ENCODE data around the gene NHERF1. TPM values are rescaled to one million over a fixed set of nuclear protein-coding genes. Genes with fewer than 3 reads are reported as not detected.

NHERF1 gene
- total RNA-seq, 1 experiment from 2014 or later = 90.8 TPM

DNA sequence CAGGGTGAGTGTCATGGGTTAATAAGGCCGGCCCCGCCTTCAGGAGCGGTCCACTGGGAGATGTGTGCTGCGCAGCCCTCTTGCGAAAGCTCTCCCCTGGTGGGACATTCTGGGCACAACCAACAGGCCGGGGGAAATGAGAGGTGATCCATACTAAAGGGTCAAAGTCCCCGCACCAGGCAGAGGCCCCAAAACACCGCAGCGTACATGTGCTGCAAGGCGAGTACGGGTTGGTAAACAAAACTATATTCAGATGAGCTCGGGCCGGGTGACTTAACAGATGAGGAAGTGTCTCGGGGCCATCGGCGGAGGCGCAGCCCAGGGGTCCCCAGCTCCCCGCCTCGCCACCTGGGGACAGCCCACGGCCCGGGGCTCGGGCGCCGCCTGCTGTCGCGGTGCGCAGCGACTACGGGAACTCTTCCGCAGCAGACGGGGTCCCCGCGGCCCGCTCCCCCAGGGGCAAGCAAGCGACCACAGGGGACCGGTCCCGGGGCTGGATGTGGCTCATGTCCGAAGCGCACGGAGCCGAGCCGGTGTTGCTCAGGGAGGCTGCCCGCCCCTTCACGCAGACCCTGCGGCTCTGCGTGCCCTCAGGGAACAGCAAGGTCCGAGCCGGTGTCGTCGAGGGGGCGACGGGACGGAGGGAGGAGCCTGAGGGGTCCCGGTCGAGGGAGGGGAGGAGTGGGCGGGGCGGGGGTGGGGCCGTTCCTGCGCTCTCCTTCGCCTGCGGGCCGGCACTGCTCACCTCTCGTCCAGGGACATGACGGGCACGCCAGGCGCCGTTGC lies 11.7 kb upstream of the NHERF1 start, which contains the start of gene RAB37:
Gene RAB37, plus strand, starts transcription at position 744 of the 786 bp plus-strand sequence. Its CDS starts 17 bp downstream, at position 761.
- Histone ChIP-seq H3K27ac (ENCODE audit: low read length) (no peak within 1 kb of the TSS), H3K9me3 (ENCODE audit: control insufficient read depth, insufficient read depth, low read depth, low read length) (no peaks in the 10 kb centered on the region), H3K36me3 (ENCODE audit: control insufficient read depth, insufficient read depth, low read length) (no peaks in the 10 kb centered on the region), H3K4me1 (ENCODE audit: control insufficient read depth, insufficient read depth, low read length) (peaks cover 7% of the 10 kb centered on the region), H3K4me3 (ENCODE audit: low read depth in 2 of 2, low read length in 2 of 2) (peak within 1 kb of the TSS; percentile 28 to 53), H3K27me3 (ENCODE audit: control insufficient read depth, insufficient read depth, low read length) (0 out of 2 replicates have a peak, but pooled peaks cover 3% of the 10 kb centered on the region)
- ATAC-seq = peak; percentile 57
- POLR2A ChIA-PET = interaction anchor here (0.6 kb wide), 2 partner anchors 33 to 114 kb away, joined by 6 to 8 read pairs; no protein-coding TSS in a partner anchor
- intact Hi-C loops (cut with micrococcal nuclease; ENCODE audit: unreplicated experiment) = loop anchor here (1.0 to 5.0 kb wide), 2 partner anchors 79 to 169 kb away; partner anchors contain the start of gene CD300H
- in situ Hi-C loops (cut with HindIII; ENCODE audit: low pct_unique_long_range_greater_than_20kb, low sequenced_read_pairs) = no loop called here
- CTCF ChIA-PET = interaction anchor here (0.7 to 3.6 kb wide), 6 partner anchors 9 to 171 kb away, joined by 3 to 103 read pairs (median 4); no protein-coding TSS in a partner anchor
- BruUV-seq (replicated peaks) = no TSS peak
- TF ChIP-seq, protein P1, sequence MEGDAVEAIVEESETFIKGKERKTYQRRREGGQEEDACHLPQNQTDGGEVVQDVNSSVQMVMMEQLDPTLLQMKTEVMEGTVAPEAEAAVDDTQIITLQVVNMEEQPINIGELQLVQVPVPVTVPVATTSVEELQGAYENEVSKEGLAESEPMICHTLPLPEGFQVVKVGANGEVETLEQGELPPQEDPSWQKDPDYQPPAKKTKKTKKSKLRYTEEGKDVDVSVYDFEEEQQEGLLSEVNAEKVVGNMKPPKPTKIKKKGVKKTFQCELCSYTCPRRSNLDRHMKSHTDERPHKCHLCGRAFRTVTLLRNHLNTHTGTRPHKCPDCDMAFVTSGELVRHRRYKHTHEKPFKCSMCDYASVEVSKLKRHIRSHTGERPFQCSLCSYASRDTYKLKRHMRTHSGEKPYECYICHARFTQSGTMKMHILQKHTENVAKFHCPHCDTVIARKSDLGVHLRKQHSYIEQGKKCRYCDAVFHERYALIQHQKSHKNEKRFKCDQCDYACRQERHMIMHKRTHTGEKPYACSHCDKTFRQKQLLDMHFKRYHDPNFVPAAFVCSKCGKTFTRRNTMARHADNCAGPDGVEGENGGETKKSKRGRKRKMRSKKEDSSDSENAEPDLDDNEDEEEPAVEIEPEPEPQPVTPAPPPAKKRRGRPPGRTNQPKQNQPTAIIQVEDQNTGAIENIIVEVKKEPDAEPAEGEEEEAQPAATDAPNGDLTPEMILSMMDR (IDR thresholded peaks at IDR 0.05) = peak; percentile 85
- no peak for TF ChIP-seq POLR2AphosphoS5 (IDR thresholded peaks at IDR 0.05; ENCODE audit: low read depth, low read length)
- DNase-seq (ENCODE audit: low read depth, low spot score) = no peak

DNA sequence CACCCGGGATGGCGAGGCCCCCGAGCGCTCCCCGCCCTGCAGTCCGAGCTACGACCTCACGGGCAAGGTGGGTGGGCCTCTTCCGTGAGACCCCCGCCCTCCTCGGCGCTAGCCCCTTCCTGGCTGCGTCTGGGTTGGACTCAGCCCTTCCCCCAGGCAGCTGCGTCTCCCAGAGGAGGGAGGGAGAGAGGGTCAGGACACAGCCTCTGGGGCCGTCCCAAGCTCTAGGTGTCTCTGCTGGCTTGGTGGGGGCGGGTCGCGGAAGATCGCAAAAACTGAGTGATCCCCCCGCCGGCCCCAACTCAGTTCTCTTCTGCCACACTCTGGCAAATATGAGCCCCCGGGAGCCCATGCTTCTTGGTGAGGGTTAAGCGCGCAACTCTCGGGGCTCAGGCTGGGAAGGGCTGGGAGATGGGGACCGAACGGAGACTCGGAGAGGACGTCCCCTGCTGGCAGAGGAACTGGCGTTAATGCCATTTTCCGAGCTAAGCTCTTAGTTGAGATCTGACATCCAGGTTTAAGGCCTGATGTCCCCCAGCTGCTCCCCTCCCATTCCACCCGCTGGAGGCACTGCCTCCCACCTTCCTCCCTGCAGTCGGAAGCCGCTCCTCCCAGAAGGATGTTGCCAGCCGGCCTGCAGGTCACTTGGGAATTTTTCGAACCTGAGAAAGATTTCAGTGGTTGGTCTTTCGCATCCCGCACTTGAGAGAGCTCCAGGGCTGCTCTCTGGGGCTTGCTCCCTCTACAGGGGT lies 11.0 kb upstream of the NHERF1 start:
- intact Hi-C loops (cut with micrococcal nuclease; ENCODE audit: unreplicated experiment) = loop anchor here (1.0 to 5.0 kb wide), 2 partner anchors 80 to 170 kb away; partner anchors contain the start of gene CD300H
- peaks cover 7% of the 10 kb centered on the region for H3K4me1 ChIP-seq (ENCODE audit: control insufficient read depth, insufficient read depth, low read length)
- no peaks in the 10 kb centered on the region for H3K9me3 ChIP-seq (ENCODE audit: control insufficient read depth, insufficient read depth, low read depth, low read length)
- 0 out of 2 replicates have a peak, but pooled peaks cover 3% of the 10 kb centered on the region for H3K27me3 ChIP-seq (ENCODE audit: control insufficient read depth, insufficient read depth, low read length)
- BruUV-seq (replicated peaks) = no TSS peak
- in situ Hi-C loops (cut with HindIII; ENCODE audit: low pct_unique_long_range_greater_than_20kb, low sequenced_read_pairs) = no loop called here
- POLR2A ChIA-PET = interaction anchor here (0.6 kb wide), 1 partner anchor 113 kb away, joined by 8 read pairs; no protein-coding TSS in a partner anchor
- H3K36me3 ChIP-seq (ENCODE audit: control insufficient read depth, insufficient read depth, low read length) = no peaks in the 10 kb centered on the region
- no peak overlapping the region for H3K27ac ChIP-seq (ENCODE audit: low read length)
- peak overlapping the region; percentile 28 to 53 for H3K4me3 ChIP-seq (ENCODE audit: low read depth in 2 of 2, low read length in 2 of 2)
- no peak for DNase-seq (ENCODE audit: low read depth, low spot score)
- CTCF ChIA-PET = interaction anchor here (0.5 to 3.6 kb wide), 7 partner anchors 10 to 80 kb away, joined by 3 to 103 read pairs (median 5); no protein-coding TSS in a partner anchor
- TF ChIP-seq, protein P2, sequence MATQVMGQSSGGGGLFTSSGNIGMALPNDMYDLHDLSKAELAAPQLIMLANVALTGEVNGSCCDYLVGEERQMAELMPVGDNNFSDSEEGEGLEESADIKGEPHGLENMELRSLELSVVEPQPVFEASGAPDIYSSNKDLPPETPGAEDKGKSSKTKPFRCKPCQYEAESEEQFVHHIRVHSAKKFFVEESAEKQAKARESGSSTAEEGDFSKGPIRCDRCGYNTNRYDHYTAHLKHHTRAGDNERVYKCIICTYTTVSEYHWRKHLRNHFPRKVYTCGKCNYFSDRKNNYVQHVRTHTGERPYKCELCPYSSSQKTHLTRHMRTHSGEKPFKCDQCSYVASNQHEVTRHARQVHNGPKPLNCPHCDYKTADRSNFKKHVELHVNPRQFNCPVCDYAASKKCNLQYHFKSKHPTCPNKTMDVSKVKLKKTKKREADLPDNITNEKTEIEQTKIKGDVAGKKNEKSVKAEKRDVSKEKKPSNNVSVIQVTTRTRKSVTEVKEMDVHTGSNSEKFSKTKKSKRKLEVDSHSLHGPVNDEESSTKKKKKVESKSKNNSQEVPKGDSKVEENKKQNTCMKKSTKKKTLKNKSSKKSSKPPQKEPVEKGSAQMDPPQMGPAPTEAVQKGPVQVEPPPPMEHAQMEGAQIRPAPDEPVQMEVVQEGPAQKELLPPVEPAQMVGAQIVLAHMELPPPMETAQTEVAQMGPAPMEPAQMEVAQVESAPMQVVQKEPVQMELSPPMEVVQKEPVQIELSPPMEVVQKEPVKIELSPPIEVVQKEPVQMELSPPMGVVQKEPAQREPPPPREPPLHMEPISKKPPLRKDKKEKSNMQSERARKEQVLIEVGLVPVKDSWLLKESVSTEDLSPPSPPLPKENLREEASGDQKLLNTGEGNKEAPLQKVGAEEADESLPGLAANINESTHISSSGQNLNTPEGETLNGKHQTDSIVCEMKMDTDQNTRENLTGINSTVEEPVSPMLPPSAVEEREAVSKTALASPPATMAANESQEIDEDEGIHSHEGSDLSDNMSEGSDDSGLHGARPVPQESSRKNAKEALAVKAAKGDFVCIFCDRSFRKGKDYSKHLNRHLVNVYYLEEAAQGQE (IDR thresholded peaks at IDR 0.05; ENCODE audit: insufficient read depth in 1 of 2, low read depth in 2 of 2, low read length in 1 of 2) = no peak
- TF ChIP-seq, protein P1 (IDR thresholded peaks at IDR 0.05) = peak; percentile 77
- ATAC-seq = peak; percentile 52
